HL-60/S4 treated with retinoic acid at 250 ng/mL for 4 days and 3 days (cell line): ENCODE measurements around the gene HNRNPUL2.

Source experiments
- in situ Hi-C: fragments of 300-500 bp; cut with MboI; formaldehyde crosslinking; loops from 2 replicates; pipeline ENCODE4 v1.7.0; 2022; ENCODE audit warnings: low sequenced_read_pairs

HNRNPUL2 gene

GRCh38 chr11:62727872-62728170 is 564 bp upstream of the HNRNPUL2 start:
- in situ Hi-C loops: no loop called here

GRCh38 chr11:62726915-62727164 is 417 bp downstream of the HNRNPUL2 start:
- in situ Hi-C loops: no loop called here

- in situ Hi-C loops: no loop called here
Observed at GRCh38 chr11:62726156-62726914, 922 bp downstream of the HNRNPUL2 start.

GRCh38 chr11:62725646-62726045 is 1.6 kb downstream of the HNRNPUL2 start:
- in situ Hi-C loops: no loop called here

GRCh38 chr11:62724171-62724570 is 3.1 kb downstream of the HNRNPUL2 start:
- in situ Hi-C loops: no loop called here

GRCh38 chr11:62721994-62722393 is 5.3 kb downstream of the HNRNPUL2 start:
- in situ Hi-C loops: no loop called here

- in situ Hi-C loops: no loop called here
Observed at GRCh38 chr11:62719302-62719978, 7.8 kb downstream of the HNRNPUL2 start.

GRCh38 chr11:62716816-62717215 is 10.4 kb downstream of the HNRNPUL2 start:
- in situ Hi-C loops: no loop called here

- in situ Hi-C loops: no loop called here
Observed at GRCh38 chr11:62716206-62716605, 11.1 kb downstream of the HNRNPUL2 start.

- in situ Hi-C loops: no loop called here
Observed at GRCh38 chr11:62715150-62716130, 11.8 kb downstream of the HNRNPUL2 start.

- in situ Hi-C loops: no loop called here
Observed at GRCh38 chr11:62713343-62713742, 13.9 kb downstream of the HNRNPUL2 start.

GRCh38 chr11:62712861-62713260 is 14.4 kb downstream of the HNRNPUL2 start:
- in situ Hi-C loops: no loop called here

- in situ Hi-C loops: no loop called here
Observed at GRCh38 chr11:62712276-62712812, 14.9 kb downstream of the HNRNPUL2 start.

GRCh38 chr11:62710001-62710345 is 17.3 kb downstream of the HNRNPUL2 start:
- in situ Hi-C loops: no loop called here

GRCh38 chr11:62709247-62710000 is 17.8 kb downstream of the HNRNPUL2 start:
- in situ Hi-C loops: loop anchor here (10.0 kb wide), 1 partner anchor 115 kb away; the partner anchor contains the start of gene TUT1

GRCh38 chr11:62708793-62709192 is 18.5 kb downstream of the HNRNPUL2 start:
- in situ Hi-C loops: loop anchor here (10.0 kb wide), 1 partner anchor 114 kb away; the partner anchor contains the start of gene TUT1

GRCh38 chr11:62708392-62708791 is 18.9 kb downstream of the HNRNPUL2 start:
- in situ Hi-C loops: loop anchor here (10.0 kb wide), 1 partner anchor 114 kb away; the partner anchor contains the start of gene TUT1

- in situ Hi-C loops: loop anchor here (10.0 kb wide), 1 partner anchor 113 kb away; the partner anchor contains the start of gene TUT1
Observed at GRCh38 chr11:62707277-62707861, 19.9 kb downstream of the HNRNPUL2 start, which contains the start of the genes BSCL2 and GNG3. TSS of gene BSCL2 (minus strand) at chr11:62707424. CDS start at chr11:62707195, 229 bp downstream. TSS of gene GNG3 (plus strand) at chr11:62707676. CDS start at chr11:62708296, 620 bp downstream.

GRCh38 chr11:62706850-62707247 is 20.4 kb downstream of the HNRNPUL2 start:
- in situ Hi-C loops: loop anchor here (10.0 kb wide), 1 partner anchor 112 kb away; the partner anchor contains the start of gene TUT1
